Inflammatory macrophage treated with lipopolysaccharide for 4 hours (primary cell): ENCODE data around the gene KCNJ8.
"Not testable (repeated sequence)": the region's sequence is repeated elsewhere in the genome, so short reads cannot be mapped to it uniquely, and the experiment has no call there.

Experiments
- DNase-seq: peaks from one replicate; pipeline ENCODE4 v3.0.0-alpha.2; 2020

KCNJ8 gene

GRCh38 chr12:21774358-21775132, at the start of gene KCNJ8:
KCNJ8 (minus strand) TSS chr12:21774706; CDS start chr12:21773616, 1,090 bp downstream.
- DNase-seq: no peak

DNA sequence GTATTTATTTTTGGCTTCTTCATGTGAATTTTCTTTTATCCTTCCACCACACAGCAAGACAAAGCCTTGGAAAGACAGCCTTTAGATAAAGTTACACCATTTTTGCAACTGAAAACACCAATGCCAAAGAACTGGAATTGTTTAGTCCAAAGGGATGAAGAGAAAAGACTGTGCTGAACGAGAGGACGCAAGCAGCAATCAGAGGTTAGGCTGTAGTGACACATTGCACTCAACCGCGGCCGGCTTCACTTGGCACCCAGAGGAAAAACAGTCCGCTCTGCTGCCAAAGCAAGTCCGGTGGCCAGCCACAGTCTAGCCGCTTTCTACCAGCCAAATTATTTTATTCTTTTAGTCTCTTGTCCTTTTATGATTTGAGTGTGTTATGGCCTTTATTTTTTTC, 49.1 kb upstream of the KCNJ8 start:
- DNase-seq: no peak

DNA sequence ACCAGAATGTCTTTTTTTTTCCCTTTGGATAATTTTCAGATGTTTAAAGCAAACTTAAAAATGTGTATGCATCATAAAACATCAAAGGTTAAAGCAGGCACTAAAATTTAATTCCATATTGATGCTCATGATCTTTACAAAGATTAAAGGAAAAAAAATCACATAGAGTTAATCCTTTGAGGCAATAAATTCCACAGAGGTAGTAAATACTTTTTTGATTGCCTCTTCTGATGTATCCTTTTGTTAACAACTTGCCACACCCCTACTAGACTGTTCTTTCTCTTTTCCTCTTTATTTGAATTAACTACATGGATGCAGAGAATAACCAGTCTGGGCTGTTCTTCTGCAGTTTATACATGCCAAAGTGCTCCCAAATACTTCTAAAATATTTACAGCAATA, 45.2 kb upstream of the KCNJ8 start:
- no peak for DNase-seq

DNA sequence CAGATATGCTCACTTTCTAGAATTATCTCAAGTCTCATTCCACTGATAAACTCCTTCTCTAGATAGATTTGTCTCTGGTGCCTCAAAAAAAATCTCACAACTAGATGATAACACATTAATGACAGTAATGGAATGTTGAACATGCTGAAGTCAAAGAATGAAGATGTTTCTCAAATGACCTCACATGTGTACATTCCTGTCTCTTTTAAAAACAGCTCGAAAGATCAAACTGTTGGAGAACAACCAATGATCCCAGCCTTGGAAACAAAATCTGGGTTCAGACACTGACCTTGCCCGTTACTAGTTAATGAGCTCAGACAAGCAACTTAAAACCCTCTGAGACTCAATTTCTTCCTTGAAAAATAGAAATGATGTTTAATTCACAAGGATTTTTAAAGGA, 44.7 kb upstream of the KCNJ8 start:
- no peak for DNase-seq

- no peak for DNase-seq
These were observed 44.1 kb upstream of the KCNJ8 start for GRCh38 chr12:21818627-21819026.

DNA sequence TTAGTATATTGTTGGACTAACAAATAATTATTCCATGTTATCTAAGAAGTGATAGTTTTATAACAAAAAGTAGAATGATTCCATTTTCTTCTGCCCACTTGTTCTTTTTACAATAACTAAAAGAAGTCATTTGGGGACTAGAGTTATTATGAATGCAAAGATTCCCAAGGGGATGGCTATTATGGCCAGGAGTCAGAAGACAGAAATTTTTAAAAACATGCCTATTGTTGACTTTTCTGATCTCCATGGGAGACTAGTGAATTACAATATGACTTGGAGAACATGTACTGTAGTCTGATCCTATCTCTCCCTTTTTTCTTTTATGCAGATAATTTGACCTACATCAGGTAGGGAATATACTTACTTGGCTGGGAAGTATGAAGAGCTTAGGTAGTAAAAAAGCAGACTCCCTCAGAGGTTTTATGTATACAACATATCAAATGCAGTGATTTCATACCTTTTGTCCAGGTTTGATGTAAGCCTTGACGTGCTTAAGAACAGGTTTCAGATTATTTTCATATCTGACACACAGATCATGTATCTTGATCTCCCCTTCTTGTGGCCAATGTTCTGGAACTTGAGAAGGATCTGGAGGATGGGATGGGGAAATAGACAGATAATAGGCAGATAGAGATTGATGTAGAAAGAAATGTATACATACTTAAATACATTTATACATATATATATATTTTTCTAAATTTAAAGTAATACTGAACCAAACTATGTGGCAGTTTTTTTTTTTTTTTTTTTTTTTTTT, 41.0 kb upstream of the KCNJ8 start:
- DNase-seq: no peak

DNA sequence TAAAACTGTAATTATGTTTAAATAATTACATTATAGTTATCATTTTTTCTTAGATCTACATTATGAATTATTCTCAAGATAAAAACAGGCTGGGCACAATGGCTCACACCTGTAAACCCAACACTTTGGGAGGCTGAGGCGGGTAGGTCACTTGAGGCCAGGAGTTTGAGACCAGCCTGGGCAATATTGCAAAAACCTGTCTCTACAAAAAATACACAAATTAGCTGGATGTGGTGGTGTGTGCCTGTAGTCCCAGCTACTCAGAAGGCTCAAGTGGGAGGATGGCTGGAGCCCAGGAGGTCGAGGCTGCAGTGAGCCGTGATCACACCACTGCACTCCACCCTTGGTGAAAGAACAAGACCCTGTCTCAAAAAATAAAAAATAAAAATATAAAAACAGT, 40.3 kb upstream of the KCNJ8 start:
- DNase-seq: no peak

GRCh38 chr12:21814327-21814726, 39.8 kb upstream of the KCNJ8 start:
- DNase-seq: no peak

GRCh38 chr12:21813751-21814150, 39.2 kb upstream of the KCNJ8 start:
- no peak for DNase-seq

- DNase-seq: no peak
These were observed 38.6 kb upstream of the KCNJ8 start for GRCh38 chr12:21813125-21813524.

DNA sequence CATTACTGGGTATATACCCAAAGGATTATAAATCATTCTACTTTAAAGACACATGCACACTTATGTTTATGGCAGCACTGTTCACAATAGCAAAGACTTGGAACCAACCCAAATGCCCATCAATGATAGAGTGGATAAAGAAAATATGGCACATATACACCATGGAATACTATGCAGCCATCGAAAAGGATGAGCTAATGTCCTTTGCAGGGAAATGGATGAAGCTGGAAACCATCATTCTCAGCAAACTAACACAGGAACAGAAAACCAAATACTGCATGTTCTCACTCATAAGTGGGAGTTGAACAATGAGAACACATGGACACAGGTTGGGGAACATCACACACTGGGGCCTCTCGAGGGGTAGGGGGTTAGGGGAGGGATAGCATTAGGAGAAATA, 37.8 kb upstream of the KCNJ8 start:
- DNase-seq: not testable (repeated sequence)

GRCh38 chr12:21809100-21809499, 34.6 kb upstream of the KCNJ8 start:
- no peak for DNase-seq

GRCh38 chr12:21806255-21806654, 31.7 kb upstream of the KCNJ8 start:
- DNase-seq: no peak

GRCh38 chr12:21801522-21802288, 27.2 kb upstream of the KCNJ8 start:
- DNase-seq: no peak

GRCh38 chr12:21800011-21800410, 25.5 kb upstream of the KCNJ8 start:
- no peak for DNase-seq

- DNase-seq: no peak
These were observed 23.0 kb upstream of the KCNJ8 start for GRCh38 chr12:21797539-21797938.

GRCh38 chr12:21795648-21796328, 21.3 kb upstream of the KCNJ8 start:
- DNase-seq: no peak

DNA sequence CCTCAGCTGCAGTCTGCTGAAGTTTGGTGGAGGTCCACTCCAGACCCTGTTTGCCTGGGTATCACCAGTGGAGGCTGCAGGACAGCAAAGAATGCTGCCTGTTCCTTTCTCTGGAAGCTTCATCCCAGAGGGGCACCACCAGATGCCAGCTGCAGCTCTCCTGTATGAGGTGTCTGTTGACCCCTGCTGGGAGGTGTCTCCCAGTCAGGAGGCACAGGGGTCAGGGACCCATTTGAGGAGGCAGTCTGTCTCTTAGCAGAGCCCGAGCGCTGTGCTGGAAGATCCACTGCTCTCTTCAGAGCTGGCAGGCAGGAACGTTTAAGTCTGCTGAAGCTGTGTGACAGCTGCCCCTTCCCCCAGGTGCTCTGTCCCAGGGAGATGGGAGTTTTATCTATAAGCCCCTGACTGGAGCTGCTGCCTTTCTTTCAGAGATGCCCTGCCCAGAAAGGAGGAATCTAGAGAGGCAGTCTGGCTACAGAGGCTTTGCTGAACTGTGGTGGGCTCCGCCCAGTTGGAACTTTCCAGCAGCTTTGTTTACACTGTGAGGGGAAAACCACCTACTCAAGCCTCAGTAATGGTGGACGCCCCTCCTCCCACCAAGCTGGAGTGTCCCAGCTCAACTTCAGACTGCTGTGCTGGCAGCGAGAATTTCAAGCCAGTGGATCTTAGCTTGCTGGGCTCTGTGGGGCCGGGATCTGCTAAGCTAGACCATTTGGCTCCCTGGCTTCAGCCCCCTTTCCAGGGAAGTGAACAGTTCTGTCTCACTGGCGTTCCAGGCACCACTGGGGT, 20.5 kb upstream of the KCNJ8 start:
- DNase-seq: not testable (repeated sequence)

- DNase-seq: not testable (repeated sequence)
These were observed 15.2 kb upstream of the KCNJ8 start for GRCh38 chr12:21789687-21790086.

- DNase-seq: no peak
These were observed 13.8 kb upstream of the KCNJ8 start for GRCh38 chr12:21788089-21788983.

GRCh38 chr12:21786041-21786531, 11.6 kb upstream of the KCNJ8 start:
- DNase-seq: no peak
